Measurements from ENCODE around the gene NLRP2B.

GRCh38 chrX:57678686-57679428 lies 1.2 kb downstream of the NLRP2B start:
- TF ChIP-seq POLR2A (IDR thresholded peaks at IDR 0.05; ENCODE audit: low read length) (no peak), GATA1 (IDR thresholded peaks at IDR 0.05; ENCODE audit: low read depth, low read length) (no peak)
